ENCODE data around the gene UBB.

DNA sequence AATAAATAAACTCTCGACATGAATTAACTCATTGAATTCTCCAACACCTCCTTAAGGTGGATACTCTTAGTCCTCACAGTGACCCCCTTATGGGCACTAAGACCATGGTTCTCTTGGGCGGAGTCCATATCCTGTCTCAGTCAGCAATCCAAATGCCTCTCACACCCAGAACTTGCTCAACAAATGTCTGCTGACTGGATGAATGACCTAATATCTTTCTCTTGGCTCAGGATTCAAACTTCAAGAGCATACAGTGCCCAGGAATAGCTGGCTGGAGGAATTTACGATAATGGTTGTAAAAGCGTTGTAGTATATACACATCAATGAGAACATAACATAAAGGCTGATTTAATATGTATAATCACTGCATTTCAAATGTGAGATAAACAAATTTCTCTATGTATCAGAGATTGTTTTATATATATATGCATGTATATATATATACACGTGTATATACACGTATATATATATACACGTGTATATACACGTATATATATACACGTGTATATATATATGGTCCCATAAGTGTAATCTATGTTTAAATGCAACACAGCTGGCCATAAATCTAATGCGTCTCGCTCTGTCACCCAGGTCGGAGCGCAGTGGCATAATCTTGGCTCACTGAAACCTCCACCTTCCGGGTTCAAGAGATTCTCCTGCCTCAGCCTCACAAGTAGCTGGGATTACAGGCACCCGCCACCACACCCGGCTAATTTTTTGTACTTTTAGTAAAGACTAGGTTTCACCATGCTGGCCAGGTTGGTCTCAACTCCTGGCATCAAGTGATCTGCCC is 6.5 kb upstream of the UBB start:
- no peak for TF ChIP-seq EZH2phosphoT487 (IDR thresholded peaks at IDR 0.05; ENCODE audit: borderline replicate concordance, low read depth, low read length)
- TF ChIP-seq, protein P1, sequence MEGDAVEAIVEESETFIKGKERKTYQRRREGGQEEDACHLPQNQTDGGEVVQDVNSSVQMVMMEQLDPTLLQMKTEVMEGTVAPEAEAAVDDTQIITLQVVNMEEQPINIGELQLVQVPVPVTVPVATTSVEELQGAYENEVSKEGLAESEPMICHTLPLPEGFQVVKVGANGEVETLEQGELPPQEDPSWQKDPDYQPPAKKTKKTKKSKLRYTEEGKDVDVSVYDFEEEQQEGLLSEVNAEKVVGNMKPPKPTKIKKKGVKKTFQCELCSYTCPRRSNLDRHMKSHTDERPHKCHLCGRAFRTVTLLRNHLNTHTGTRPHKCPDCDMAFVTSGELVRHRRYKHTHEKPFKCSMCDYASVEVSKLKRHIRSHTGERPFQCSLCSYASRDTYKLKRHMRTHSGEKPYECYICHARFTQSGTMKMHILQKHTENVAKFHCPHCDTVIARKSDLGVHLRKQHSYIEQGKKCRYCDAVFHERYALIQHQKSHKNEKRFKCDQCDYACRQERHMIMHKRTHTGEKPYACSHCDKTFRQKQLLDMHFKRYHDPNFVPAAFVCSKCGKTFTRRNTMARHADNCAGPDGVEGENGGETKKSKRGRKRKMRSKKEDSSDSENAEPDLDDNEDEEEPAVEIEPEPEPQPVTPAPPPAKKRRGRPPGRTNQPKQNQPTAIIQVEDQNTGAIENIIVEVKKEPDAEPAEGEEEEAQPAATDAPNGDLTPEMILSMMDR (conservative IDR thresholded peaks at IDR 0.05; ENCODE audit: low read length) = no peak
